Inflammatory macrophage treated with lipopolysaccharide for 1 hour (primary cell): ENCODE results near the gene RENBP.
A peak's percentile ranks its signal among the peaks of the same experiment; 100 is the strongest.

ENCODE experiments used
- DNase-seq, 2 donors: peaks; one replicate each; pipeline ENCODE4 v3.0.0-alpha.2; 2020 to 2022

The RENBP gene

DNA sequence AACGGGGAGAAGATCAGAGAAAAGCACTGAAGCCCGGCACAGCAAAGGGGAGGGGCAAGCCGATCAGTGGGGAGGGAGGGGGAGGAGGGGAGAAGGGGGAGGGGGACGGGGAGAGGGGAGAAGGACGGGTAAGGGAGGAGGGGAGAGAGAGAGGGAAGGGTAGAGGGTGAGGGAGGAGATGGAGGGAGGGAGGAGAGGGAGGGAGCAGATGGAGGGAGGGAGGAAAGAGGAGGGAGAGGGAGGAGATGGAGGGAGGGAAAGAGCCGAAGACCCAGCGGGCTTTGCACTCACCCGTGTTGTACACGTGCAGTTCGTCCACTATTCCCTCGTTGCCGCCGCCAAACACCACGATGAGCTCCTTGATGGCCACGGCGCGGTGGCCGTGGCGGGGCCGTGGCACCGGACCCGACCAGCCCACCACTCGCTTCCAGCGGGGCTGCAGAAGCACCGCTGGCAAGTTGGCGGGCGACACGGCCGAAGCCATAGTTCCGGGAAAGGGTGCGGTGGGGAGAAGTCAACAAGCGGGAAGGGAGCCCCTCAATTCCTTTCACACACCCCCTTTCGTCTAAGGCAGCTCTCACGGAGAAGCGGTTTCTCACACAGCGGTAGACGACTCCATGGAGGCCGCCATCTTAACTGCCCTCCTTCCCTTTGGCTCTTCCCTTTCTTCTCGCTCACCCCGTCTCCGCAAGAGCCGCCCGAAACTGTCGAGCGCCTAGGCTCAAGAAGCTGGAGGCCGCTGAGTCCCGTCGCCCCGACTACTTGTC is 26.1 kb upstream of the RENBP start:
- DNase-seq = no peak

GRCh38 chrX:153969904-153970356 is 25.5 kb upstream of the RENBP start:
- no peak for DNase-seq

DNA sequence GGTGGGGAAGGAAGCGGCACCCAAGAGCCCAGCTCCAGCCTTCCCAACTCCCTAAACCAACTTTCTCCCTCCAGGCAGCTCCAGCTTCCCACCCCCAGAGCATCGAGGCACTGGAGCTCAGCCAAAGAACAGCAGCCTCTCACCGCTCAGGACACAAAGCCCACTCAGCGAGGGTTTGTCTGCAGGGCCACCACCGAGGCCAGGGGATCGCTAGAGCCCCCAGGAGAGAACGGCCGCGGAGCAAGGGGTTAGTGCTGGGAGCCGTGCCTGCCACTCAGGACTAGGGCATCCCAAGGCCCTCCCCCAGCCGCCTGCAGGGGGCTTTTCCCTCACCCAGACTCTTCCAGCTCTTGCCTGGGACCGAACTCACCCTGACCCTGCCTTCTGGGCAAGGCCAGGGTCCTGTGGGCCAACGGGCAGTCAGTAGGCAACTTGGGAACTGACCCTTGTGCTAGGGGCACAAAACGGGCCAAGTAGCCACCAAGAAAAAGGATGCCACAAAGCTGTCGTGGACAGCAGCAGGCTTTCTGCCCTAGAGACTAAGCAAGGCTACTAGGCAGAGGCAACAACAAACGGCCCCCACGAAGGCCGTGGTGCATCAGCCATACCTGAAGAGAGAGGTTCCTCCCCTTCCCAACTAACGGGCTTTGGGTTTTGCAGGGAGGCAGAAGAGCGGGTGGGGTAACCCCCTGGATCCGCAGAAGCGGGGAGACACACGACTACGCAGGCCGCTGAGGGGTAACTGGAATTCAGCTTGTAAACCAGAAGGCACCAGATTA is 24.9 kb upstream of the RENBP start:
- DNase-seq = no peak

GRCh38 chrX:153968754-153969124 is 24.3 kb upstream of the RENBP start:
- no peak for DNase-seq

DNA sequence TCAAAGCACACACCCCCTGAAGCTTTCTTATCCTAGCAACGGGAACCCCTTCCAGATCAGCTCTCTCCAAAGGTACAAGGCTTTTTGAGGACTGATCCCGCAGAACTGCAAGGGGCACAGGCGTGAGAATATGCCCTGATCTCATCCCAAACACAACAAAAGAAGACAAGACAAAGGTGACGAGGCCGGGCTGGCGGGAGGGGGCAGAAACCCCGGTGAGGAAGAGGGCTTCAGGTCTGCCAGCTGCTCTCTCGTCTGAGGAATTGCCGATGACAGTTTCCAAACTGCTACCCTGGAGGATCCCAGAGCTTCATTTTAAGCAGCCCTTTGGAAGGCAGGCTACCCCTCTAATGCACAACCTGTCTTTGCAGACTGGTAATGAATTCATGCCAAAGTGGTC is 23.8 kb upstream of the RENBP start:
- DNase-seq = no peak

DNA sequence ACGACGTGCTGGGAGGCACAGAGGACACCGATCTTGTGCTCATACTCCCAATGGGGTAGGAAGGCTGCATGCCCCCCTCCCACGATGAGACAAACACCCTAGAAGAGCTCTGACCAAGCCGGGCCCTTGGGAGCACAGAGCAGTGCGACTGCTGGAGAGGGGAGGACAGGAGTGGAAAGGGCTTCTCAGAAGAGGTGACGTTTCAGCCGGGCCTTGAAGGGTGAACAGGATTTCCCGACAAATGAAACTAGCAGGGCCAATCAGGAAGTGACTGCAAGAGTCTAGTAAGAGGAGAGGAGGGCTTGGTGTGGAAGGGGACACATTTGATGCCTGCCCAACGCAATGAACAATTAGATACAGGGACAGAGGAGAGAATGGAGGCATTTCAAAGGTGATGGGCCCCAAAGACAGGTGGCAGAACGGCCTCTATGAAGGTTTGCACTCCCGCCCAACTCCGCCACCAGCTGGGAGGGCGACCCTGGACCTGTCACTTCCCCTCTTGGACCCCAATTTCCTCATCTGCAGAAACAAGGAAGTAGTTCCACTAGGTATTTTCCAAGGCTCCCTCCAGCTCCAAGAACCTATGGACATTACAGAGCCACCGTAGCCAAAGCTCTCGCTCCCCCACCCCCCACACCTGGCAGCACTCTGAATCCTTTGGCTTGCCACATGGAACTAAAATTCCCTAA is 23.2 kb upstream of the RENBP start:
- peak in 1 of 2 donors; percentile 51 for DNase-seq

- DNase-seq = no peak
Observed at GRCh38 chrX:153966841-153967535, 22.5 kb upstream of the RENBP start.

- no peak for DNase-seq
Observed at GRCh38 chrX:153966283-153966688, 21.8 kb upstream of the RENBP start.

DNA sequence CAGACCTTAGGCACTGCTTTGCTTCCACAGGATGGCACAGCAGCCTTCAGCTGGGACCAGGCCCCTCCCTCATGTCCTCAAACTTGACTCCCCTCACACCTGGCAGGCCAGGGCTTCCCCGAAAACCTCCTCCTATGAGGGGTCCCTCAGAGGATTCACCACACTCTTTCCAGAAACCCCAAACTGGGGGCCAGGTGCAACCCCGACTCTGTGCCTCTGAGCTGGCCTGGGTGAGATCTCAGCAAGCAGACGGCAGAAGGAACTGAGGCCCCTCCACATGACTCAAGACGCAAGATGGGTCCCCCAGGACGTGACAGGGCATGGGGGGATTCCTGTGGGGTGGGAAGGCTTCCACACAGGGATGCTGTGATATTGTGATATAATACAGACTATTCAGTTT is 21.0 kb upstream of the RENBP start:
- no peak for DNase-seq

- no peak for DNase-seq
Observed at GRCh38 chrX:153964105-153964504, 19.7 kb upstream of the RENBP start.

DNA sequence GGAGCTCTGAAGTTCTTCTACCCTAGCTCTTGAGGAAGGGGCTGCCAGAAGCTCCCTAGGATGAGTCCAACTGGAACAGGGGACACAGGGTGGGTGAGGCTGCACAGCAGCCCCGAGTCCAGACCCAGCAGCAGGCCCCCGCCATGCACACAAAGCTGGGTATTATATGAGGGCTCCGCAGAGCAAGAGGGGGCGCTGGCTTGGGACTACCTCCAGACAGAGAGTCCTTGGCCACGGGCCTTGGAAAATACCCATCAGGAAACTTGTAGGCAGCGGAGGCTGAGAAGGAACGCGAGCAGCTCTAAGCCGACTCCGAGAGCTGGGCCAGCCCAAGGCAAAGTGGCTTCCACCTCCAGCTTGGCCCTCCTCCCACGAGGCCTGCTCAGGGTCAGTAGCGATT is 19.1 kb upstream of the RENBP start:
- no peak for DNase-seq

- no peak for DNase-seq
Observed at GRCh38 chrX:153961292-153961691, 16.8 kb upstream of the RENBP start.

DNA sequence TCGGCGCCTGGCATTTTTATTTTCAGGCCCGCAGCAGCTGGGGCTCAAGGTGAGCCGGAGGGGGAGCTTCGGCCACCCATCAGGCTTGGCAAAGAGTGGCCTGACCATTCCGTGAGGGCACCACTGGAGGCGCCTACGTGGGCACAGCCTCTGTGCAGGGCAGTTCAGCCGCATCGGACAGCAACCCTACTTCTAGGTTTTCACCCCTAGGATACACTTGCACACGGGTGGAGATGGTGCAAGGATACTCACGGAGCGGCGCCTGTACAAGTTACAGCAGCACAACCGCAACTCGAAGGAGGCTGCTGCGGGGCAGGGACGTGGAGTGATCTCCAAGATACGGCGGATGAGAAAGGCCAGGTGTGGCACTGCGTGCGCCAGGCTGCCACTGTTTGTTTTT is 16.3 kb upstream of the RENBP start:
- DNase-seq = no peak

DNA sequence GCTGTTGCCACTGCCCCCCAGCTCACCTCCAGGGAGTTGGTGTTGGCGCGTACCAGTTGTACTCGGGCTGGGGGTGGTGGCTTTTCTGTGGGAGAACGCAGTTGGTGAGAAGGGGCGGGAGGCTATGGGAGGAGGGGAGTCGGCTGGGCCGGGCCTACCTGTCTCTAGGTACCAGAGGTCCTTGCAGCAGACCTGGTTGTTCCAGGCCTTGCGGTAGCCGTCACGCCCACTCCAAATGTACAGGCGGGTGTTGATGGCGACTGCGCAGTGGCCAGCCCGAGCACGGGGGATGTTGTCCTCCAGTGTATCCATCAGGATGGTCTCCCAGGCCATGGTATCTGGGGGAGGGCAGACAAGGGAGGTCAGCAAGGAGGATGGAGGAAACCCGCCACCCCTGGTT is 15.6 kb upstream of the RENBP start:
- no peak for DNase-seq

DNA sequence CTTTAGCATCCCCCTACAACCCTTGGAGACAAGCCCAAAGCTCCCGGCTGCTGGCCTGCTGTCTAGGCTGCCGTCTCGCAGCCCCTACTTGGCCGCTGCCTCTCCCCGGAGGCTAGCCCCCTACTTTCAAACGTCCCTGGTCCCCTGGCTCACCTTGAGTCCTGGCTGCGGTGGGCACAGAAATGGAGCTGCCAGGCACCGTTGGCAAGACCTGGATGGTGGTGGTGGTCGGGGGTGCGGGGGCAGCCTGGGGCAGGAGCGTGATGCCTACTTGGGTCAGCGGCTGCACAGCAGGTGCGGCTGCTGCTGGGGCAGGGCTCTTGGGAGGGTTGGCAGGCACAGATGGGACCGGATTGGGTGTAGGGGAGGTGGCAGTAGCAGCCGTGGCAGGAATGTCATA is 15.2 kb upstream of the RENBP start:
- no peak for DNase-seq

- no peak for DNase-seq
Observed at GRCh38 chrX:153958605-153959004, 14.2 kb upstream of the RENBP start.

- no peak for DNase-seq
Observed at GRCh38 chrX:153957224-153957623, 12.8 kb upstream of the RENBP start.

DNA sequence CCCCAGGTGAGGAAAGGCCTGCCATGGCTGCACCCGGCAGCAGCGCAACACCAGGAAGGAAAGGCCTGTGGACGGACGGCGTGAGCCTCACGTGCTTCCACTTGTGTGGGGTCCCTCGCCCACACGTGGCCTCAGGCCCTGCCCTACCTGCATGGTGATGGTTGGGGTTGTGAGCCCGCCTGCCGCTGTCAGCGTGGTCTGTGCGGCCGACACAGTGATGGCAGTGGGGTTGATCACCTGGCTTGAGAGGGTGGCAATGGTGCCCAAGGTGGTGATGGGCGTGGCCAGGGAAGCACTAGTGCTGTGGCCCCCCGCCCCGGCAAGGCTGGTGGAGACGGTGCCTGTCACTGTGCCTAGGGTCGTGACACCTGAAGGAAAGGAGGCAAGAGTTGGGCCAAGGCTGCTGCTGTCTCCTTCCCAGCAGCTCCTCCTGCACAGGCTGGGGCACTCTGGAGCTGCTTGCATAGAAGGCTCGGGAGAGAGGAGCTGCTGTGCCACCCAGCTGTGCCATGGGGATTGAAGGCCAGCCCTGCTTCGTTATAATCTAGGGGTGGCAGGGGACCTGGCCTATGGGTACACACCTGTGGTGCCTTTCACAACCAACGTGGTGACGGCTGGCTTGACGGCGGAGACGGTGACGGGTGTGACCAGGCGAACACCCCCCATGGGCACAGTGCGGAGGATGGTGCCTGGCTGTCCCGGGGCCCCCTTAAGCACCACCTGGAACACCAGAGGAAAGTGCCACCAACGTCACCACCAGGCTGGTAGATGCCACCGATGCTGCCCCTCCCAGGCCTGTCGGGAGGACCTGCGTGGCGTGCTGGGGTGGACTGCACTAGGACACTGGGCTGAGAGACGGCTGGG is 11.8 kb upstream of the RENBP start:
- peak in 1 of 2 donors; percentile 9 for DNase-seq

DNA sequence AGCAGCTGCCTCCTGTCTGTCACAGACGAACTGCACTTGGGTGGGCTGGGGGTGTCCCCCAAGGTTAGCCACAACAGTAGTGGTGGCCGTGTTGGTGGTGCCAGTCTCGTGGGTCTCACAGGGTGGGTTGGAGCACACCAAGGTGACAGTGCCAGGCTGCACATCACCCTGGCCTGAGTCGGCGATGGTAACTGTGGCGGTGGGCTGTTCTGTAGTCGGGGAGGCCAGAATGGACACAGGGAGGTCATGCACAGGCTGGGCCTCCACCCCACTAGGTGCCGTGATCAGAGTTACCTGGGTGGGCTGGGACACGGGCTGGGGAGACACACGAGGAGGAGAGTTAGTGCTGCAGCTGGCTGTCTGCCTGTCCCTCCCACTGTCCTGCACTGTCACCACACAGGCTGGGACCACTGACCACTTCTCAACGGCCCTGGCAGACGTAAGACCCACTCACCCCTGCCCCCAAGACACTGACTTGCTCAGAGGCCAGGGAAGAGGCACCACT is 10.8 kb upstream of the RENBP start:
- DNase-seq = no peak

DNA sequence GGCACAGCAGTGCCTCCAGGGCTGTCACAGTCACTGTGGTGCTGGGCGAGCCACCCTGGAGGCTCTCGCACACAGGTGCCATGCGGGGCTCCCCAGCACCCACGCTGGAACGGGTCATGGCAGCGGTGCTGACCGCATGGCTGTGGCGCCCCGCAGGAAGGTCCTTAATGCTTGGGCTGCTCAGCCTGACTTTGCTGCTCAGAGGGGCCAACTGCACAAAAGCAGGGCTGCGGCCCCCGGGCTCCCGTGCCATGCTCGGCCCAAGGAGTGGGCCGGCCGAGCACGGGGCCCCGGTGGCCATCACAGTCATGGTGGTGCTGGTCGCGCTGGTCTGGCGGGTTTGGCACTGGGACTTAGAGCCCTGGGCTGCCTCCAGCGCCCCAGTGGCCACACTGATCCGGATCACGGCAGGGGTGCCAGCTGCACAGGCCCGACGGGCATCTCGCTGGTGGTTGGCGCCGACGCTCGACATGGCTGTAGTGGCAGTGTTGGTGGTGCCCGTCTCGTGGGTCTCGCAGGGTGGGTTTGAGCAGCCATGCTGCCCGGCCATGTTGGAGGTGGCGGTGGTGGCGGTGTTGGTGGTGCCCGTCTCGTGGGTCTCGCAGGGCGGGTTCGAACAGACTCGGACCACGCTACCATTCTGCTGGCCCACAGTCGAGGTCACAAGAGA is 10.2 kb upstream of the RENBP start:
- no peak for DNase-seq

DNA sequence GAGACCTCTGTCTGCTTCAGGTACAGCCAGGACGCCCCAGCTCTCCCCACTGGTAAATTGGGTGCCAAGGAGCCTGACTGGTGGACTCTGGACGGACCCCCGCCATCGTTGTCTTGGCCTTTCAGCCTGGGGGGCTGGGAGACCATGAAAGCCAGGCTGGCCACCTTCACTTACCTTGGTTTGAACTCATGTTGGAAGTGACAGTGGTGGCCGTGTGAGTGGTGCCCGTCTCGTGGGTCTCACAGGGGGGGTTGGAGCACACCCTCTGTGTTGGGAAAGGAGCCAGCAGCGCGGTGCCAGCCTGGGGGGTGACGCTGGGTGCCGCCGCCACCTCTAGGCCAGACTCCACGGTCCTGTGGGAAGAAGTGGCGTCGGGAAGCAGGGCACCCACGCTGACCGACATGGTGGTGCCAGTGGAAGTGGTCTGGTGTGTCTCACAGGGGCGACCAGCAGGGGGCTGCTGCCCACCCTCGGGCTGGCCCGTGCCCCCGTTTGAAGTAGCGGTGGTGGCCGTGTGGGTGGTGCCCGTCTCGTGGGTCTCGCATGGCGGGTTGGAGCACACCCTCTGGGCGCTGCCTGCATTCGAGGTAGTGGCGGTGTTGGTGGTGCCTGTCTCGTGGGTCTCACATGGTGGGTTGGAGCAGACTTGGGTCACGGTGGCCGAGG is 9.6 kb upstream of the RENBP start:
- DNase-seq = no peak
